GM18511 (cell line): ENCODE results near the gene DAZL.

Source experiments
- ATAC-seq: cut with Tn5 transposase; IDR thresholded peaks from one replicate; pipeline ENCODE4 v1.9.1; 2021; ENCODE audit warnings: mild to moderate bottlenecking, moderate library complexity; ENCODE audit not compliant: unreplicated experiment

DAZL gene

GRCh38 chr3:16596352-16597032 lies 8.7 kb downstream of the DAZL start:
- ATAC-seq = peak; percentile 77

GRCh38 chr3:16595778-16596177 lies 9.4 kb downstream of the DAZL start:
- ATAC-seq = no peak

GRCh38 chr3:16589867-16590624 lies 15.2 kb downstream of the DAZL start:
- ATAC-seq = peak; percentile 99

GRCh38 chr3:16589120-16589519 lies 16.1 kb downstream of the DAZL start:
- no peak for ATAC-seq

- no peak for ATAC-seq
Measured at GRCh38 chr3:16587681-16588060, 17.6 kb downstream of the DAZL start.

- ATAC-seq = no peak
Measured at GRCh38 chr3:16587047-16587680, 18.1 kb downstream of the DAZL start.

GRCh38 chr3:16584880-16585279 lies 20.3 kb downstream of the DAZL start:
- ATAC-seq = no peak

GRCh38 chr3:16583551-16583950 lies 21.7 kb downstream of the DAZL start:
- ATAC-seq = no peak

GRCh38 chr3:16570113-16570512 lies 35.1 kb downstream of the DAZL start:
- ATAC-seq = no peak

GRCh38 chr3:16568532-16568931 lies 36.7 kb downstream of the DAZL start:
- no peak for ATAC-seq

GRCh38 chr3:16568115-16568514 lies 37.1 kb downstream of the DAZL start:
- ATAC-seq = no peak

- no peak for ATAC-seq
Measured at GRCh38 chr3:16559653-16560365, 45.4 kb downstream of the DAZL start.

GRCh38 chr3:16554126-16554525 lies 51.1 kb downstream of the DAZL start:
- ATAC-seq = no peak

- no peak for ATAC-seq
Measured at GRCh38 chr3:16552757-16553156, 52.5 kb downstream of the DAZL start.

GRCh38 chr3:16551342-16551976 lies 53.8 kb downstream of the DAZL start:
- no peak for ATAC-seq

GRCh38 chr3:16550676-16551341 lies 54.4 kb downstream of the DAZL start:
- peak; percentile 93 for ATAC-seq

GRCh38 chr3:16550305-16550675 lies 54.9 kb downstream of the DAZL start:
- ATAC-seq = peak; percentile 23

GRCh38 chr3:16548721-16549120 lies 56.5 kb downstream of the DAZL start:
- ATAC-seq = no peak

GRCh38 chr3:16547561-16548357 lies 57.5 kb downstream of the DAZL start:
- ATAC-seq = no peak
